Sigmoid colon (tissue), 7 donors: ENCODE results near the gene AGR2. TPM values are rescaled to one million over a fixed set of nuclear protein-coding genes. Genes with fewer than 3 reads are reported as not detected.

Experiments
- DNase-seq: peaks from one replicate; pipeline ENCODE4 v3.0.0-alpha.2; 2019
- H3K27ac ChIP-seq, 4 donors: fragments of 200-600 bp; sonication (generic); one replicate each; pipeline ENCODE4 v1.5.1; 2016 to 2019; ENCODE audit warnings: mild to moderate bottlenecking in 1 of 4
- H3K27me3 ChIP-seq, 3 donors: fragments of 200-600 bp; sonication (generic); one replicate each; pipeline ENCODE4 v1.5.1; 2019; ENCODE audit warnings: mild to moderate bottlenecking in 1 of 3
- H3K36me3 ChIP-seq, 4 donors: fragments of 200-600 bp; sonication (generic); one replicate each; pipeline ENCODE4 v1.5.1; 2016 to 2019
- H3K4me1 ChIP-seq, 4 donors: fragments of 200-600 bp; sonication (generic); one replicate each; pipeline ENCODE4 v1.5.1; 2017 to 2019
- H3K4me3 ChIP-seq, 4 donors: fragments of 200-600 bp; sonication (generic); one replicate each; pipeline ENCODE4 v1.5.1; 2017 to 2019; ENCODE audit warnings: mild to moderate bottlenecking in 2 of 4, moderate library complexity in 1 of 4
- H3K9me3 ChIP-seq, 4 donors: fragments of 200-600 bp in 3 of 4; sonication (generic) in 3 of 4; one replicate each; pipeline versions ENCODE4 v1.5.1 to v1.6.1; 2013 to 2019
- EP300 ChIP-seq, 4 donors: sonication (generic); formaldehyde crosslinking; IDR thresholded peaks; one replicate each; pipeline ENCODE4 v1.6.1; 2017; ENCODE audit warnings: antibody characterized with exemption in 4 of 4
- POLR2A ChIP-seq, 2 donors: fragments of 450-650 bp; IDR thresholded peaks; one replicate each; pipeline ENCODE4 v1.6.1; 2016; ENCODE audit warnings: antibody characterized with exemption in 2 of 2, mild to moderate bottlenecking in 2 of 2, moderate library complexity in 2 of 2
- POLR2AphosphoS5 ChIP-seq, 4 donors: sonication (generic); formaldehyde crosslinking; IDR thresholded peaks; one replicate each; pipeline ENCODE4 v1.6.1; 2017; ENCODE audit warnings: antibody characterized with exemption in 4 of 4
- WGBS, 2 donors: extraction: QIAGEN DNeasy Blood & Tissue Kit; methylation state at CpG; one replicate each; pipeline ENCODE4 v1.1.7; 2013; 5-methylcytosine and 5-hydroxymethylcytosine counted together
- intact Hi-C: fragments of 100-400 bp; cut with DNase I; formaldehyde crosslinking; loops from one replicate; pipeline ENCODE4 v1.15.1; 2023
- polyA plus RNA-seq, 3 donors: library from polyadenylated mRNA; stranded (reverse); fragments of 200-250 nt; gene quantifications; one replicate each; pipeline ENCODE4 v1.2.3, GENCODE V29; 2013
- total RNA-seq, 4 donors: library from RNA; depleted of rRNA; stranded (reverse); fragments of >200 nt; gene quantifications; one replicate each; pipeline ENCODE4 v1.1.0, GENCODE V29; 2016
- TF ChIP-seq, protein P1 (sequence below), 4 experiments: fragments of 450-650 bp in 3 of 4; fragments of 200-600 bp in 1 of 4; IDR thresholded peaks; one replicate each; pipeline ENCODE4 v1.5.1; 2016 to 2019; ENCODE audit warnings: antibody characterized with exemption in 4 of 4, mild to moderate bottlenecking in 3 of 4, moderate library complexity in 2 of 4
- donor health status: healthy with polysubstance abuse.
- donor health status: Bipolar disorder and iron deficiency.
- donor health status: healthy.

Gene AGR2
- total and polyA plus RNA-seq, 7 donors = 345 to 1,393 (median 370) TPM; not detected in 4

- H3K9me3 ChIP-seq = no peaks in the 10 kb centered on the region
- DNase-seq = no peak
- no peaks in the 10 kb centered on the region for H3K27me3 ChIP-seq
- no peaks in the 10 kb centered on the region for H3K36me3 ChIP-seq
- no peaks in the 10 kb centered on the region for H3K4me1 ChIP-seq
- intact Hi-C loops = no loop called here
- no peak overlapping the region for H3K4me3 ChIP-seq
- no peak overlapping the region for H3K27ac ChIP-seq
- TF ChIP-seq EP300 (IDR thresholded peaks at IDR 0.05) = no peak
- TF ChIP-seq POLR2A (IDR thresholded peaks at IDR 0.05) = no peak
- TF ChIP-seq POLR2AphosphoS5 (IDR thresholded peaks at IDR 0.05) = no peak
- 31 to 80% methylated on average over 4 of the region's 4 CpGs for WGBS, 2 donors
Observed at GRCh38 chr7:16762177-16762576, 42.6 kb downstream of the AGR2 start.

GRCh38 chr7:16759840-16760239 is 45.0 kb downstream of the AGR2 start:
- H3K4me3 ChIP-seq = no peak overlapping the region
- H3K27ac ChIP-seq = no peak overlapping the region
- no peaks in the 10 kb centered on the region for H3K36me3 ChIP-seq
- intact Hi-C loops = no loop called here
- no peaks in the 10 kb centered on the region for H3K4me1 ChIP-seq
- H3K9me3 ChIP-seq = no peaks in the 10 kb centered on the region
- H3K27me3 ChIP-seq = peaks cover 0 to 2% (median 0%) of the 10 kb centered on the region in 3 donors
- no peak for DNase-seq
- TF ChIP-seq POLR2AphosphoS5 (IDR thresholded peaks at IDR 0.05) = no peak
- TF ChIP-seq, protein P1, sequence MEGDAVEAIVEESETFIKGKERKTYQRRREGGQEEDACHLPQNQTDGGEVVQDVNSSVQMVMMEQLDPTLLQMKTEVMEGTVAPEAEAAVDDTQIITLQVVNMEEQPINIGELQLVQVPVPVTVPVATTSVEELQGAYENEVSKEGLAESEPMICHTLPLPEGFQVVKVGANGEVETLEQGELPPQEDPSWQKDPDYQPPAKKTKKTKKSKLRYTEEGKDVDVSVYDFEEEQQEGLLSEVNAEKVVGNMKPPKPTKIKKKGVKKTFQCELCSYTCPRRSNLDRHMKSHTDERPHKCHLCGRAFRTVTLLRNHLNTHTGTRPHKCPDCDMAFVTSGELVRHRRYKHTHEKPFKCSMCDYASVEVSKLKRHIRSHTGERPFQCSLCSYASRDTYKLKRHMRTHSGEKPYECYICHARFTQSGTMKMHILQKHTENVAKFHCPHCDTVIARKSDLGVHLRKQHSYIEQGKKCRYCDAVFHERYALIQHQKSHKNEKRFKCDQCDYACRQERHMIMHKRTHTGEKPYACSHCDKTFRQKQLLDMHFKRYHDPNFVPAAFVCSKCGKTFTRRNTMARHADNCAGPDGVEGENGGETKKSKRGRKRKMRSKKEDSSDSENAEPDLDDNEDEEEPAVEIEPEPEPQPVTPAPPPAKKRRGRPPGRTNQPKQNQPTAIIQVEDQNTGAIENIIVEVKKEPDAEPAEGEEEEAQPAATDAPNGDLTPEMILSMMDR (IDR thresholded peaks at IDR 0.05) = no peak
- no peak for TF ChIP-seq EP300 (IDR thresholded peaks at IDR 0.05)
- TF ChIP-seq POLR2A (IDR thresholded peaks at IDR 0.05) = no peak
- WGBS, 2 donors = 98 to 100% methylated on average over 1 of the region's 1 CpG

DNA sequence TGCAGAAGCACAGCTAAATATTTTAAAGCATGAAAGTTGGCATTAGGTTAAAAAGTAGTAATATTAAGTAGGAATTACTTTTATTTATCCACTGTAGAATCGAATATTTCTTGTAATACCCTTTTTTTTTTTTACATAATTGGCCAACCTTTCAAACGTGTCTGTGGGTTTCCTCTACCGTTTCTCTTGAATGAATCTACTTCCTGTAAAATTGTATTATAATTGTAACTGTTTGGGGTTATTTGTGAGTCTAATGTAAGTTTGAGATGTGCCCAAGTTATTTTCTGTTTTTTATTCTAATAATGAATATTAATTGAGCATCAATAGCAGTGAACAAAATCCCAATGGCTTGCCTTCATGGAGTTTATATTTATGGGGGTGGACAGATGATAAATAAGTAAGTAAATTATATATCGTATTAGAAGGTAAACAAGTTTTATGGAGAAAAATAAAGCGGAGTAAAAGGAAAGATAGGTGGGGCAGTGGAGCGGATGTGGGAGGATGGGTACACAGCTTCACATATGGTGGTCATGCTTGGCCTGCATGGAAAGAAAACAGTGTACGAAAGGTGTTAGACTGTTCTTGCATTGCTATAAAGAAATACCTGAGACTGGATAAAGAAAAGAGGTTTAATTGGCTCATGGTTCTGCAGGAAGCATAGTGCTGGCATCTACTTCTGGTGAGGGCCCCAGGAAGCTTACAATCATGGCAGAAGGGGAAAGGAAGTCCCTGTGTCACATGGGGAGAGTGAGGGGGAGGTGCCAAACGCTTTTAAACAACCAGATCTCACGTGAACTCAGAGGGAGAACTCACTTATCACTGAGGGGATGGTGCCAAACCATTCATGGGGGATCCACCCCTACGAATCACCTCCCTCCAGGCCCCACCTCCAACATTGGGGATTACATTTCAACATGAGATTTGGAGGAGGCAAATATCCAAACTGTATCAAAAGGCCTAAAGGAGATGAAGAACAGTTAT is 45.9 kb downstream of the AGR2 start:
- intact Hi-C loops = no loop called here
- no peak for DNase-seq
- Histone ChIP-seq H3K27ac (no peak overlapping the region), H3K4me3 (no peak overlapping the region), H3K4me1 (peaks cover 0 to 6% (median 5%) of the 10 kb centered on the region in 4 donors), H3K27me3 (peaks cover 0 to 11% (median 7%) of the 10 kb centered on the region in 3 donors), H3K36me3 (no peaks in the 10 kb centered on the region), H3K9me3 (no peaks in the 10 kb centered on the region)
- WGBS, 2 donors = 70 to 86% methylated on average over 10 of the region's 10 CpGs
- TF ChIP-seq POLR2AphosphoS5 (IDR thresholded peaks at IDR 0.05) (no peak), POLR2A (IDR thresholded peaks at IDR 0.05) (no peak), EP300 (IDR thresholded peaks at IDR 0.05) (no peak)
- TF ChIP-seq, protein P1 (IDR thresholded peaks at IDR 0.05) = no peak

DNA sequence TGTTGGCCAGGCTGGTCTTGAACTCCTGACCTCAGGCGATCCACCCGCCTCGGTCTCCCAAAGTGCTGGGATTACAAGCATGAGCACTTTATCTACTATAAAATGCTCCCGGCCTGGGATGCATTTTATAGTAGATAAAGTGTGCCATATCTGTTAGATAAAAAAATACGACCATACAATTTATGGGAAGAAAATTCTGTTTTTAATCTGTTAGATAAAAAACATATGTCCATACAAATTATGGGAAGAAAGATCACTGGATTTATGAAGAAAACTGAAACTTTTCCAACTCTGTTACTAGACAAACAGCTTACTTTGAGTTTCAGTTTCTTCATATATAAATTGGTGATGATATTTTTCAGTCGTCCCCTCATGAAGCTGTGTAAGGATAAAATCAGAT is 46.8 kb downstream of the AGR2 start:
- 81 to 89% methylated on average over 6 of the region's 6 CpGs for WGBS, 2 donors
- peaks cover 0 to 14% (median 10%) of the 10 kb centered on the region in 4 donors for H3K4me1 ChIP-seq
- H3K36me3 ChIP-seq = no peaks in the 10 kb centered on the region
- no peak overlapping the region for H3K27ac ChIP-seq
- H3K27me3 ChIP-seq = peaks cover 0 to 14% (median 11%) of the 10 kb centered on the region in 3 donors
- TF ChIP-seq EP300 (IDR thresholded peaks at IDR 0.05) (no peak), POLR2AphosphoS5 (IDR thresholded peaks at IDR 0.05) (no peak), POLR2A (IDR thresholded peaks at IDR 0.05) (no peak)
- TF ChIP-seq, protein P1 (IDR thresholded peaks at IDR 0.05) = no peak
- H3K9me3 ChIP-seq = no peaks in the 10 kb centered on the region
- DNase-seq = no peak
- intact Hi-C loops = no loop called here
- no peak overlapping the region for H3K4me3 ChIP-seq

GRCh38 chr7:16755397-16755796 is 49.4 kb downstream of the AGR2 start:
- TF ChIP-seq, protein P1 (IDR thresholded peaks at IDR 0.05) = no peak
- TF ChIP-seq POLR2AphosphoS5 (IDR thresholded peaks at IDR 0.05) (no peak), EP300 (IDR thresholded peaks at IDR 0.05) (no peak), POLR2A (IDR thresholded peaks at IDR 0.05) (no peak)
- no peak for DNase-seq
- intact Hi-C loops = no loop called here
- Histone ChIP-seq H3K4me3 (no peak overlapping the region), H3K27me3 (peaks cover 0 to 14% (median 11%) of the 10 kb centered on the region in 3 donors), H3K36me3 (no peaks in the 10 kb centered on the region), H3K9me3 (no peaks in the 10 kb centered on the region), H3K4me1 (peaks cover 0 to 14% (median 10%) of the 10 kb centered on the region in 4 donors), H3K27ac (no peak overlapping the region)
